Colonic mucosa (tissue), 4 donors: Measurements from ENCODE around the gene STAT6. TPM values are rescaled to one million over a fixed set of nuclear protein-coding genes. Genes with fewer than 3 reads are reported as not detected.

Experiments
- DNase-seq: peaks from one replicate; pipeline ENCODE4 v3.0.0-alpha.2; 2020
- H3K27ac ChIP-seq: fragments of 200-600 bp; one replicate; pipeline ENCODE4 v1.8.0; 2021
- H3K27me3 ChIP-seq: fragments of 200-600 bp; one replicate; pipeline ENCODE4 v1.8.0; 2021
- H3K36me3 ChIP-seq: fragments of 200-600 bp; one replicate; pipeline ENCODE4 v1.8.0; 2021
- H3K4me1 ChIP-seq: fragments of 200-600 bp; one replicate; pipeline ENCODE4 v1.8.0; 2021; ENCODE audit warnings: mild to moderate bottlenecking
- H3K4me3 ChIP-seq: fragments of 200-600 bp; one replicate; pipeline ENCODE4 v1.8.0; 2021
- H3K9ac ChIP-seq, 2 donors: one replicate each; pipeline ENCODE4 v1.7.0; 2013; ENCODE audit warnings: control low read depth in 2 of 2, low read depth in 2 of 2, low read length in 2 of 2
- H3K9me3 ChIP-seq: fragments of 200-600 bp; one replicate; pipeline ENCODE4 v1.8.0; 2021
- intact Hi-C: fragments of 100-400 bp; cut with DNase I; formaldehyde crosslinking; loops from one replicate; pipeline ENCODE4 v1.14.1; 2022
- total RNA-seq, 2 donors: library from RNA; stranded (reverse); fragmentation: NEBNext Ultra II Directional in 1 of 2; extraction: Animal tissue kit (Norgen Biotek cat#: 25700) in 1 of 2; gene quantifications; one replicate each; pipeline ENCODE4 v1.2.1, GENCODE V29; 2021
- TF ChIP-seq, protein P1 (sequence below): fragments of 200-600 bp; IDR thresholded peaks from one replicate; pipeline ENCODE4 v1.8.0; 2022; ENCODE audit warnings: antibody characterized with exemption, mild to moderate bottlenecking
- donor health status: healthy.
- donor health status: DM: no; HTN: no; CAD: no.
- donor health status: DM: no; HTN: no; CAD: no.

STAT6 gene
- total RNA-seq, 2 donors from 2014 or later: 161 to 181 TPM

DNA sequence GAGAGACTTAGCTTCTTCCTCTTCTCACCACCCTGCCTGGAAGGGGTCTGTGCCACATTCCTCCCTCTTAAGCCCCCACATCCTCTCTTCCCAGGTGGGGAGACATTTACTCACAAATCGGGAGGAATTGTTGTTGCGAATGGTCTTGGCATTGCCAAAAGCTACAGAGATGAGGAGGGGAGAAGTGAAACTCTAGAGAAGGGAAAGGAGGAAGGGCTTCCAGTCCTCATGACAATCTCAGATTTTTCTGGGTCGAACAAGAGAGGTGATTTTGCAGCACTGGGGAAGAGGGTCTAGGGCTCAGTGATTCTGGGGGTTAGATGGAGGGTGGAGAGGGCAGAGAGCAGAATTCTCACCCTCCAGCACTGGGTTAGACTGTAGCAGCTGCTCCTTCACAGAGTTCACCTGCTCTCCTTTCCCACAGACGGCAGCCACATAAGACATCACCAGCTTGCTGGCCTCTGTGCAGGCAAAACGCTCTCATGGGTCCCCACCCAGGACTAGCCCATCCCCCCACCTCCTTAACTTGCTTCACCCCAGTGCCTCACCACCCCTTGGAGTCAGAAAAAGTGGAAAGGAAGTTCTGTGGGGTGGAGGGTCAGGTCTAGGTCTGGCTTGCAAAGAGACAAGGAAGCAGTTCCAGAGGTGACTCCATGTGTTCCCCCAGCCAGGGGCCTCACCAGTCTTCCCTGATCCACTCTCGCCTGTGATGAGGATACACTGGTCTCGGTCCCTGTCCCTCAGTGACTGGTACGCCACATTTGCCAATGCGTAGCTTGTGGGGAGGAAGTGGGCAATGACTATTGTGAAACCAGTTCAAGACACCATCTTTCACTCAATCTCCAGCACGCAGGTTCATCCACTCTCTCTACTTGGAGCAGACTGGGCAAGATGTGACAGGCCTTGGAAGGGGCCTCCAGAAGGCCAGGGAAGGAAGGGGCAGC lies 63.9 kb downstream of the STAT6 start:
- peak overlapping the region in 1 of 2 donors; percentile 81 for H3K9ac ChIP-seq
- intact Hi-C loops: no loop called here
- DNase-seq: no peak
- TF ChIP-seq, protein P1, sequence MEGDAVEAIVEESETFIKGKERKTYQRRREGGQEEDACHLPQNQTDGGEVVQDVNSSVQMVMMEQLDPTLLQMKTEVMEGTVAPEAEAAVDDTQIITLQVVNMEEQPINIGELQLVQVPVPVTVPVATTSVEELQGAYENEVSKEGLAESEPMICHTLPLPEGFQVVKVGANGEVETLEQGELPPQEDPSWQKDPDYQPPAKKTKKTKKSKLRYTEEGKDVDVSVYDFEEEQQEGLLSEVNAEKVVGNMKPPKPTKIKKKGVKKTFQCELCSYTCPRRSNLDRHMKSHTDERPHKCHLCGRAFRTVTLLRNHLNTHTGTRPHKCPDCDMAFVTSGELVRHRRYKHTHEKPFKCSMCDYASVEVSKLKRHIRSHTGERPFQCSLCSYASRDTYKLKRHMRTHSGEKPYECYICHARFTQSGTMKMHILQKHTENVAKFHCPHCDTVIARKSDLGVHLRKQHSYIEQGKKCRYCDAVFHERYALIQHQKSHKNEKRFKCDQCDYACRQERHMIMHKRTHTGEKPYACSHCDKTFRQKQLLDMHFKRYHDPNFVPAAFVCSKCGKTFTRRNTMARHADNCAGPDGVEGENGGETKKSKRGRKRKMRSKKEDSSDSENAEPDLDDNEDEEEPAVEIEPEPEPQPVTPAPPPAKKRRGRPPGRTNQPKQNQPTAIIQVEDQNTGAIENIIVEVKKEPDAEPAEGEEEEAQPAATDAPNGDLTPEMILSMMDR: no peak
- H3K4me3 ChIP-seq: no peak overlapping the region
- no peaks in the 10 kb centered on the region for H3K27me3 ChIP-seq
- no peak overlapping the region for H3K27ac ChIP-seq
- H3K36me3 ChIP-seq: no peaks in the 10 kb centered on the region
- peaks cover 3% of the 10 kb centered on the region for H3K4me1 ChIP-seq
- H3K9me3 ChIP-seq: no peaks in the 10 kb centered on the region

DNA sequence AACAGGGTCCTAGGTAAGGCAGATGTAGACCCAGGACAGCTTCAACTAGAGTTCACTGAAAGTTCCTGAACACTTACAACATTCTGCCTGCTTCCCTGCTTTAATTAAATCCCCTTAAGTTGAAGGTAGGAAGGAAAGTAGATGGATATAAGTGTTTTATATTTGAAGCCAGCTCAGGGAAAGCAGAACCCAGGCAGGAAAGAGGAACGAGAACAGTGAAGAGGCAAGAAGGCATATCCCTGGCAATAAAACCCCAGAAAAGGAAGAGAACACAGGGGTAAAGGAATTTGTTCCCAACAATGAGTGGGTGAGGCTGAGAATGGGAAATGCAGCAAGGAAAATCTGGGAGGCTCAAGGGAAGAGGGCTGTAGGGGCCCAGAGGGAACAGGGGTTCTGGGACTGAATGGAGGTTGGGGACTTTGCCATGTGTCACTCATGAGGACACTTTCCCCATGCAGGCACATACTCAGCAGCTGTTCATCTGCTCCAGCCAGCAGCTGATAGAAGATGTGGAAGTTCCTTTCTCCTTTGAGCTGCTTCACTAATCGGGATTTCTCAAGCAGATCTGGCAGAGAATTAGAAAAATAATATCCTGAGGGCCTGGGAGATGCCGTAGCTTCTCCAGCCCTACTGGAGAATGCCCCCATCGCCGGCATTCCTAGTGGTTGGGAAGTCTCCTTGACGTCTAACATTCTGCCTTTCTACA lies 64.9 kb downstream of the STAT6 start:
- Histone ChIP-seq H3K4me1 (peaks cover 3% of the 10 kb centered on the region), H3K27ac (no peak overlapping the region), H3K9me3 (no peaks in the 10 kb centered on the region), H3K27me3 (no peaks in the 10 kb centered on the region), H3K9ac (no peak overlapping the region), H3K36me3 (no peaks in the 10 kb centered on the region), H3K4me3 (no peak overlapping the region)
- TF ChIP-seq, protein P1: no peak
- DNase-seq: no peak
- intact Hi-C loops: no loop called here

Other genes with a start within 250 kb of the STAT6 start
- not detected for gene SDR9C7, start 177.0 kb downstream of the STAT6 start, total RNA-seq
- under 1 TPM; 0.16 to 0.44 TPM for gene RDH16, start 153.8 kb downstream of the STAT6 start, total RNA-seq
- gene ZBTB39, start 104.8 kb downstream of the STAT6 start, total RNA-seq: 1 to 10 TPM; 3.7 to 5.7 TPM
- 1 to 10 TPM; 1.9 TPM for gene TAC3, start 94.8 kb downstream of the STAT6 start, total RNA-seq
- gene MYO1A, start 61.2 kb downstream of the STAT6 start, total RNA-seq: 100 to 1,000 TPM; 261 to 273 TPM
- 10 to 100 TPM in 1 of 2 donors, 1 to 10 TPM in 1; 7.3 to 21.1 TPM for gene NEMP1, start 32.6 kb downstream of the STAT6 start, total RNA-seq
- gene NAB2, start 22.2 kb downstream of the STAT6 start, total RNA-seq: 1 to 10 TPM; 4.8 to 7.0 TPM
- gene LRP1, start 17.1 kb upstream of the STAT6 start, total RNA-seq: 100 to 1,000 TPM; 107 to 123 TPM
- gene LRP1-AS, start 36.3 kb upstream of the STAT6 start, total RNA-seq: not detected
- under 1 TPM in 1 of 2 donors, not detected in 1; 0.27 TPM for gene NXPH4, start 105.4 kb upstream of the STAT6 start, total RNA-seq
- gene SHMT2, start 118.3 kb upstream of the STAT6 start, total RNA-seq: 100 to 1,000 TPM in 1 of 2 donors, 10 to 100 TPM in 1; 69.4 to 160 TPM
- gene STAC3, start 139.8 kb upstream of the STAT6 start, total RNA-seq: 1 to 10 TPM; 1.9 to 2.7 TPM